ENCODE measurements around the gene MAST4.

DNA sequence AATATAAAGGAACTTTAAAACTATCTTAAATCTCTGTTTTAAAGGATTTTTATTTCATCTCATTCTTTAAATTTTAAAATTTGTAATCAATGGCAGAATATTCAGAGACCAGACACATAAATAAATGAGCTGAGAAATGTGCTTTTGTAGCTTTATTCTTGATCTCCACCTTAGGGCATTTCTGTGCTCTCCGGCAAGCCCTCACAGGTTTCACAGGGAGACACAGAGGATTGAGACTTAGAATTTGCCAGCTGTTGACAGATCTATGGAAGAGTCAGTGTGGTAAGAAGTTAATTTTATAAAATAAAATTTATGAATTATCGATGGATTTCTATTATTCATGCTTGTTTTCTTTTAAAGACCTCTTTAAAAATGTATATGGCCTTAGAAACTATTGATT lies 393.6 kb downstream of the MAST4 start:
- TF ChIP-seq EZH2 (IDR thresholded peaks at IDR 0.05): no peak
- TF ChIP-seq POLR2AphosphoS5 (IDR thresholded peaks at IDR 0.05; ENCODE audit: borderline replicate concordance, low read depth, low read length): no peak

All from SK-N-MC (cell line).